Liver (tissue), 9 donors: ENCODE data around the gene C1orf50. TPM values are rescaled to one million over a fixed set of nuclear protein-coding genes. Genes with fewer than 3 reads are reported as not detected.

Source experiments
- DNase-seq: peaks from one replicate; pipeline ENCODE4 v3.0.0-alpha.2; 2017; ENCODE audit warnings: low spot score
- H3K27ac ChIP-seq, 2 donors: one replicate each; pipeline ENCODE4 v1.7.0; 2013; ENCODE audit warnings: inconsistent platforms in 2 of 2, low read length in 2 of 2, control low read depth in 1 of 2, low read depth in 1 of 2, mild to moderate bottlenecking in 1 of 2
- H3K27me3 ChIP-seq, 4 donors: one replicate each; pipeline versions ENCODE4 v1.6.1 to v1.7.0; 2013; ENCODE audit warnings: low read length in 3 of 4, inconsistent platforms in 1 of 4, mild to moderate bottlenecking in 1 of 4, moderate library complexity in 1 of 4; ENCODE audit not compliant: control insufficient read depth in 4 of 4, insufficient read depth in 4 of 4
- H3K36me3 ChIP-seq, 4 donors: one replicate each; pipeline versions ENCODE4 v1.6.1 to v1.7.0; 2013; ENCODE audit warnings: low read length in 3 of 4, mild to moderate bottlenecking in 3 of 4, low read depth in 1 of 4, moderate library complexity in 1 of 4; ENCODE audit not compliant: control insufficient read depth in 4 of 4, insufficient read depth in 3 of 4
- H3K4me1 ChIP-seq, 4 donors: one replicate each; pipeline versions ENCODE4 v1.6.1 to v1.7.0; 2013; ENCODE audit warnings: low read length in 3 of 4, mild to moderate bottlenecking in 3 of 4, moderate library complexity in 1 of 4; ENCODE audit not compliant: control insufficient read depth in 4 of 4, insufficient read depth in 4 of 4
- H3K4me3 ChIP-seq, 3 donors: one replicate each; pipeline versions ENCODE4 v1.6.1 to v1.7.0; 2013; ENCODE audit warnings: low read length in 3 of 3, control low read depth in 1 of 3, low read depth in 1 of 3, mild to moderate bottlenecking in 1 of 3
- H3K9ac ChIP-seq, 2 donors: one replicate each; pipeline ENCODE4 v1.7.0; 2013; ENCODE audit warnings: low read length in 2 of 2, mild to moderate bottlenecking in 2 of 2, moderate library complexity in 2 of 2, control low read depth in 1 of 2, low read depth in 1 of 2
- H3K9me3 ChIP-seq, 4 donors: one replicate each; pipeline versions ENCODE4 v1.6.1 to v1.7.0; 2013; ENCODE audit warnings: low read length in 3 of 4; ENCODE audit not compliant: control insufficient read depth in 4 of 4
- EGR1 ChIP-seq, 2 donors: IDR thresholded peaks; 2 replicates each; pipeline ENCODE4 v1.6.1; 2016 to 2018; ENCODE audit warnings: antibody characterized with exemption in 2 of 2, low read depth in 2 of 2
- FOXA1 ChIP-seq: IDR thresholded peaks from 2 replicates; pipeline ENCODE4 v1.6.1; 2016; ENCODE audit warnings: antibody characterized with exemption
- FOXA2 ChIP-seq: IDR thresholded peaks from 2 replicates; pipeline ENCODE4 v1.6.1; 2016; ENCODE audit warnings: antibody characterized with exemption
- GABPA ChIP-seq, 2 donors: IDR thresholded peaks in 1 of 2; conservative IDR thresholded peaks in 1 of 2; 2 replicates each; pipeline ENCODE4 v1.6.1; 2016; ENCODE audit warnings: antibody characterized with exemption in 2 of 2, mild to moderate bottlenecking in 1 of 2, moderate library complexity in 1 of 2
- HNF4A ChIP-seq, 2 donors: conservative IDR thresholded peaks; 2 replicates each; pipeline ENCODE4 v1.6.1; 2016; ENCODE audit warnings: antibody characterized with exemption in 2 of 2, mild to moderate bottlenecking in 2 of 2
- HNF4G ChIP-seq: IDR thresholded peaks from 2 replicates; pipeline ENCODE4 v1.6.1; 2016; ENCODE audit warnings: antibody characterized with exemption
- JUND ChIP-seq, 2 donors: IDR thresholded peaks; 2 replicates each; pipeline ENCODE4 v1.6.1; 2016; ENCODE audit warnings: antibody characterized with exemption in 2 of 2
- MAX ChIP-seq: IDR thresholded peaks from 2 replicates; pipeline ENCODE4 v1.6.1; 2016; ENCODE audit warnings: antibody characterized with exemption
- NR2F2 ChIP-seq: IDR thresholded peaks from 2 replicates; pipeline ENCODE4 v1.6.1; 2016; ENCODE audit warnings: antibody characterized with exemption
- RAD21 ChIP-seq, 2 donors: IDR thresholded peaks; 2 replicates each; pipeline ENCODE4 v1.6.1; 2016; ENCODE audit warnings: antibody characterized with exemption in 2 of 2, mild to moderate bottlenecking in 2 of 2
- REST ChIP-seq: IDR thresholded peaks from 2 replicates; pipeline ENCODE4 v1.6.1; 2016; ENCODE audit warnings: antibody characterized with exemption, mild to moderate bottlenecking
- RXRA ChIP-seq, 2 donors: IDR thresholded peaks; 2 replicates each; pipeline ENCODE4 v1.6.1; 2017 to 2018; ENCODE audit warnings: antibody characterized with exemption in 2 of 2, mild to moderate bottlenecking in 1 of 2
- SP1 ChIP-seq: IDR thresholded peaks from 2 replicates; pipeline ENCODE4 v1.6.1; 2018; ENCODE audit warnings: antibody characterized with exemption, mild to moderate bottlenecking
- TAF1 ChIP-seq: conservative IDR thresholded peaks from 2 replicates; pipeline ENCODE4 v1.6.1; 2016; ENCODE audit warnings: antibody characterized with exemption, mild to moderate bottlenecking
- YY1 ChIP-seq: IDR thresholded peaks from 2 replicates; pipeline ENCODE4 v1.6.1; 2016; ENCODE audit warnings: antibody characterized with exemption, mild to moderate bottlenecking
- ZBTB33 ChIP-seq: IDR thresholded peaks from 2 replicates; pipeline ENCODE4 v1.6.1; 2016; ENCODE audit warnings: antibody characterized with exemption
- WGBS: extraction: QIAGEN DNeasy Blood & Tissue Kit; methylation state at CpG from one replicate; pipeline ENCODE4 v1.1.7; 2013; 5-methylcytosine and 5-hydroxymethylcytosine counted together
- polyA plus RNA-seq, 2 donors: library from polyadenylated mRNA; stranded (reverse) in 1 of 2; unstranded in 1 of 2; fragments of 200-250 nt in 1 of 2; fragments of >200 nt in 1 of 2; fragmentation: Nextera tagmentation in 1 of 2; extraction: Ambion mirVana in 1 of 2; gene quantifications; one replicate each; pipeline versions ENCODE4 v1.2.1 to v1.2.3, GENCODE V29; 2013 to 2015
- total RNA-seq, 2 donors: library from RNA; depleted of rRNA; stranded (reverse); fragments of >200 nt; gene quantifications; one replicate each; pipeline ENCODE4 v1.2.3, GENCODE V29; 2014
- TF ChIP-seq, protein P1 (sequence below): fragments of 150-350 bp; IDR thresholded peaks from 2 replicates; pipeline ENCODE4 v1.5.1; 2017; ENCODE audit warnings: improper control_type of control experiment, low read depth, low read length; ENCODE audit not compliant: missing input control
- TF ChIP-seq, protein P2 (sequence below): IDR thresholded peaks from 2 replicates; pipeline ENCODE4 v1.6.1; 2016; ENCODE audit warnings: antibody characterized with exemption
- donor health status: healthy.
- donor health status: healthy.
- donor health status: healthy.
- donor health status: healthy.
- donor health status: healthy.

Gene C1orf50
- total and polyA plus RNA-seq, 4 donors: 2.6 to 5.8 (median 3.5) TPM

DNA sequence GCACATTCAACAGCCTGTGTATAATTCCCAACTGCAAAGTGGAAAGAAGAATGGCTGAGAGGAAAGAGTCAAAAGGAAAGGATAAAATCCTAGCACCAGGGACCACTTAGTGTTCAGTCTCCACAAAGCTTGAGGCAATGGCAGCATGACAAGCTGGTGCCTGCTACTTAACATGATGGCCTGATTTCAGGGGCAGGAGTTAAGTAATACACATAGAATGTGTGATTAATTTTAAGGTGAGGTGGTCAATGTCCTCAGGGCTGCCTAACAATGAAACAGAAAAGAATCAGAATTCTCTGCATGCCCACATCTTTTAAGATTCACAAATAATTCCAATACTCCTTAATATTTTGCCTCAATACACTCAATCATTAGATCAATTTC is 9.2 kb upstream of the C1orf50 start (continued):
- TF ChIP-seq HNF4G (no peak), REST (no peak), TAF1 (no peak), YY1 (no peak)

DNA sequence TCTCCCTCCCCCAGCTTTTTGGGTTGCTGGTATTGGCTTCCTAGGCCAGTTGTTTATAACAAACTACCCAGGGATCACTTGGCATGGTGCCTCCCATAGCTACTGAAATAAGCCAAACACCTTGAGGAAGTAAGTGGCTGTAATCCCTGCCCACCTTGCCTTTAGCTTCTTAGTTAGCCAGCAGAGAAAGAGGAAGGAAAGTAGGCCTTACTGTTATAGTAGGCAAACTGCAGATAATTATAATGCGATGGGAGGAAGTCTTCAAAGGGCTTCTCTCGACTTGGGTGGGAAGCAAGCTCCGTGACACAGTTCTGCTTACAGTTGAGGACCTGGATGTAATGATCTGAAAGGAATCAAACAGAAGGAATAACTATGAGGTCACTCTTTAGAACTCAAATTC is 8.4 kb upstream of the C1orf50 start:
- no peak for DNase-seq
- no peak for TF ChIP-seq RAD21 (IDR thresholded peaks at IDR 0.05)
- no peak for TF ChIP-seq REST
- no peak for TF ChIP-seq JUND (IDR thresholded peaks at IDR 0.05)
- TF ChIP-seq HNF4A (conservative IDR thresholded peaks at IDR 0.05): no peak
- TF ChIP-seq RXRA (IDR thresholded peaks at IDR 0.05): no peak
- no peak for TF ChIP-seq HNF4G
- TF ChIP-seq ZBTB33: no peak
- no peak for TF ChIP-seq NR2F2
- no peak for TF ChIP-seq FOXA2
- no peak for TF ChIP-seq MAX
- no peak for TF ChIP-seq GABPA (IDR thresholded peaks at IDR 0.05 in 1 of 2, conservative IDR thresholded peaks at IDR 0.05 in 1 of 2)
- TF ChIP-seq EGR1 (IDR thresholded peaks at IDR 0.05; ENCODE audit: low read depth in 2 of 2): no peak
- TF ChIP-seq, protein P1, sequence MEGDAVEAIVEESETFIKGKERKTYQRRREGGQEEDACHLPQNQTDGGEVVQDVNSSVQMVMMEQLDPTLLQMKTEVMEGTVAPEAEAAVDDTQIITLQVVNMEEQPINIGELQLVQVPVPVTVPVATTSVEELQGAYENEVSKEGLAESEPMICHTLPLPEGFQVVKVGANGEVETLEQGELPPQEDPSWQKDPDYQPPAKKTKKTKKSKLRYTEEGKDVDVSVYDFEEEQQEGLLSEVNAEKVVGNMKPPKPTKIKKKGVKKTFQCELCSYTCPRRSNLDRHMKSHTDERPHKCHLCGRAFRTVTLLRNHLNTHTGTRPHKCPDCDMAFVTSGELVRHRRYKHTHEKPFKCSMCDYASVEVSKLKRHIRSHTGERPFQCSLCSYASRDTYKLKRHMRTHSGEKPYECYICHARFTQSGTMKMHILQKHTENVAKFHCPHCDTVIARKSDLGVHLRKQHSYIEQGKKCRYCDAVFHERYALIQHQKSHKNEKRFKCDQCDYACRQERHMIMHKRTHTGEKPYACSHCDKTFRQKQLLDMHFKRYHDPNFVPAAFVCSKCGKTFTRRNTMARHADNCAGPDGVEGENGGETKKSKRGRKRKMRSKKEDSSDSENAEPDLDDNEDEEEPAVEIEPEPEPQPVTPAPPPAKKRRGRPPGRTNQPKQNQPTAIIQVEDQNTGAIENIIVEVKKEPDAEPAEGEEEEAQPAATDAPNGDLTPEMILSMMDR: no peak
- TF ChIP-seq SP1: no peak
- TF ChIP-seq YY1: no peak
- TF ChIP-seq, protein P2, sequence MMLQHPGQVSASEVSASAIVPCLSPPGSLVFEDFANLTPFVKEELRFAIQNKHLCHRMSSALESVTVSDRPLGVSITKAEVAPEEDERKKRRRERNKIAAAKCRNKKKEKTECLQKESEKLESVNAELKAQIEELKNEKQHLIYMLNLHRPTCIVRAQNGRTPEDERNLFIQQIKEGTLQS: no peak
- no peak for TF ChIP-seq FOXA1
- Histone ChIP-seq H3K27ac (no peak overlapping the region), H3K9me3 (no peaks in the 10 kb centered on the region), H3K4me1 (no peaks in the 10 kb centered on the region), H3K9ac (no peak overlapping the region), H3K4me3 (no peak overlapping the region), H3K27me3 (no peaks in the 10 kb centered on the region), H3K36me3 (peaks cover 13 to 53% (median 31%) of the 10 kb centered on the region in 4 donors)
- 74% methylated on average over 3 of the region's 3 CpGs for WGBS
